K562 (cell line): ENCODE measurements around the gene C2orf81. TPM values are rescaled to one million over a fixed set of nuclear protein-coding genes. Genes with fewer than 3 reads are reported as not detected.
"Not testable (repeated sequence)": the region's sequence is repeated elsewhere in the genome, so short reads cannot be mapped to it uniquely, and the experiment has no call there.

Experiments
- ATAC-seq: fragments of 200-7000 bp; cut with Tn5 transposase; 3 replicates; pipeline ENCODE4 v1.9.1; 2020; ENCODE audit warnings: moderate library complexity
- BruUV-seq: library from RNA; stranded (reverse); fragments of 400-500 nt; replicated peaks from 2 replicates; lab custom pipeline; 2021; lab: Mats Ljungman, UMichigan
- CTCF ChIA-PET: fragments of 300-600 bp; formaldehyde crosslinking; extraction: SDS; loops from one replicate; lab custom pipeline; 2021; ENCODE audit warnings: low intra/inter-chr PET ratio; lab: Yijun Ruan, JAX
- POLR2A ChIA-PET: fragments of 300-600, 350-650 bp; sonication (Branson Sonifier 250); formaldehyde crosslinking; extraction: SDS; loops from one replicate; lab custom pipeline; 2021; ENCODE audit warnings: antibody characterized with exemption, inconsistent platforms; lab: Yijun Ruan, JAX
- DNase-seq, 4 experiments: peaks; one replicate each; pipeline versions ENCODE4 v3.0.0 to v3.0.0-alpha.2; 2011 to 2018; ENCODE audit warnings: low spot score in 3 of 4, mixed read lengths in 3 of 4; ENCODE audit errors: extremely low read depth in 1 of 4
- FAIRE-seq: peaks from 2 replicates; lab custom pipeline; 2011; peaks lifted over from hg19 to GRCh38; lab: Jason Lieb, UNC
- H2AFZ ChIP-seq: 2 replicates; pipeline ENCODE4 v1.6.0; 2011; ENCODE audit warnings: low read depth, low read length, control low read depth, inconsistent platforms
- H3K27ac ChIP-seq: fragments of 200-600 bp; 3 replicates; pipeline ENCODE4 v1.8.0; 2011; ENCODE audit warnings: low read depth, mild to moderate bottlenecking, control low read depth, inconsistent platforms, low read length, moderate library complexity, mixed read lengths; ENCODE audit errors: extremely low read depth
- H3K27me3 ChIP-seq, 2 experiments: fragments of 300-600 bp in 1 of 2; 2 replicates in 1 of 2; 3 replicates in 1 of 2; pipeline versions ENCODE4 v1.6.0 to v1.8.0; 2011; ENCODE audit warnings: inconsistent platforms in 2 of 2, low read length in 2 of 2, mild to moderate bottlenecking in 1 of 2, mixed read lengths in 1 of 2, moderate library complexity in 1 of 2; ENCODE audit not compliant: control insufficient read depth in 2 of 2, insufficient read depth in 2 of 2
- H3K36me3 ChIP-seq: fragments of 300-600 bp; 3 replicates; pipeline ENCODE4 v1.8.0; 2011; ENCODE audit warnings: mild to moderate bottlenecking, low read length, inconsistent platforms; ENCODE audit not compliant: control insufficient read depth, insufficient read depth
- H3K4me1 ChIP-seq, 2 experiments: fragments of 200-600 bp in 1 of 2; replicated peaks in 1 of 2; 2 replicates in 1 of 2; 3 replicates in 1 of 2; pipeline versions ENCODE4 v1.5.1 to v1.8.0; 2011; ENCODE audit warnings: inconsistent platforms in 2 of 2, low read length in 2 of 2, mild to moderate bottlenecking in 1 of 2, mixed read lengths in 1 of 2, moderate library complexity in 1 of 2; ENCODE audit not compliant: control insufficient read depth in 2 of 2, insufficient read depth in 2 of 2
- H3K4me2 ChIP-seq: 2 replicates; pipeline ENCODE4 v1.6.1; 2011; ENCODE audit warnings: low read length, control low read depth, inconsistent platforms, mixed read lengths; ENCODE audit not compliant: insufficient read depth
- H3K4me3 ChIP-seq: fragments of 200-600 bp; sonication (generic), shearing (Covaris generic); 2 replicates; pipeline ENCODE4 v1.5.1; 2016; ENCODE audit warnings: control low read depth, inconsistent platforms
- H3K79me2 ChIP-seq: fragments of 200-600 bp; 3 replicates; pipeline ENCODE4 v1.8.0; 2011; ENCODE audit warnings: low read length, inconsistent platforms; ENCODE audit not compliant: control insufficient read depth, insufficient read depth
- H3K9ac ChIP-seq, 2 experiments: 2 replicates each; pipeline versions ENCODE4 v1.6.0 to v1.6.1; 2011; ENCODE audit warnings: low read depth in 2 of 2, low read length in 2 of 2, control low read depth in 1 of 2, inconsistent platforms in 1 of 2, mild to moderate bottlenecking in 1 of 2, mixed read lengths in 1 of 2; ENCODE audit not compliant: insufficient read depth in 1 of 2
- H3K9me1 ChIP-seq: one replicate; pipeline ENCODE4 v1.6.0; 2011; ENCODE audit warnings: inconsistent platforms, mild to moderate bottlenecking, low read length, moderate library complexity; ENCODE audit not compliant: control insufficient read depth, insufficient read depth
- H3K9me3 ChIP-seq: replicated peaks from 2 replicates; pipeline ENCODE4 v1.5.1; 2011; ENCODE audit warnings: low read depth, low read length, inconsistent platforms; ENCODE audit not compliant: control insufficient read depth, insufficient read depth
- H4K20me1 ChIP-seq: replicated peaks from 2 replicates; pipeline ENCODE4 v1.6.1; 2011; ENCODE audit warnings: low read length, inconsistent platforms, mixed read lengths; ENCODE audit not compliant: control insufficient read depth, insufficient read depth
- MTA3 ChIP-seq: fragments of 450-650 bp; formaldehyde crosslinking; IDR thresholded peaks from 2 replicates; pipeline ENCODE4 v1.6.1; 2017; ENCODE audit warnings: mild to moderate bottlenecking, borderline replicate concordance
- POLR2A ChIP-seq: fragments of 450-650 bp; conservative IDR thresholded peaks from 2 replicates; pipeline ENCODE4 v1.6.1; 2016
- POLR2G ChIP-seq: fragments of 200-400 bp; formaldehyde crosslinking; IDR thresholded peaks from 2 replicates; pipeline ENCODE4 v1.6.1; 2017; ENCODE audit warnings: low read depth, mild to moderate bottlenecking, antibody characterized with exemption, low read length, moderate library complexity
- RBM25 ChIP-seq: fragments of 200-400 bp; formaldehyde crosslinking; IDR thresholded peaks from 2 replicates; pipeline ENCODE4 v1.6.1; 2018; ENCODE audit warnings: low read length, low read depth, moderate library complexity; ENCODE audit not compliant: severe bottlenecking
- ZFX ChIP-seq: sonication (generic); formaldehyde crosslinking; IDR thresholded peaks from 2 replicates; pipeline ENCODE4 v1.8.0; 2022; ENCODE audit warnings: mild to moderate bottlenecking, missing genetic modification reagents, moderate library complexity
- WGBS: fragments of 100-300 bp; shearing (Covaris generic); methylation state at CpG from one replicate; pipeline ENCODE4 v1.1.6; 2016; ENCODE audit warnings: low coverage, mixed read lengths; ENCODE audit not compliant: insufficient coverage; ENCODE audit errors: missing lambda C conversion rate; 5-methylcytosine and 5-hydroxymethylcytosine counted together
- in situ Hi-C: fragments of 300-500 bp; cut with MboI; formaldehyde crosslinking; loops from 4 replicates; pipeline ENCODE4 v1.15.0; 2018; ENCODE audit warnings: inconsistent platforms, mixed read lengths
- intact Hi-C: fragments of 100-400 bp; cut with micrococcal nuclease; formaldehyde crosslinking; loops from 2 replicates; pipeline ENCODE4 v1.14.2; 2022
- polyA plus RNA-seq, 8 experiments: library from polyadenylated mRNA; depleted of rRNA in 4 of 8; stranded (reverse) in 5 of 8; unstranded in 3 of 8; fragments of >200 nt; fragmentation: Nextera tagmentation in 2 of 8; fragmentation: Illumina TruSeq in 1 of 8; extraction: Ambion mirVana in 2 of 8; extraction: Trizol in 1 of 8; gene quantifications; 2 replicates each; pipeline versions ENCODE4 v1.2.1 to v1.2.3, GENCODE V29; 2011 to 2014; ENCODE audit warnings: inconsistent platforms in 1 of 8, missing spikeins in 1 of 8
- total RNA-seq, 7 experiments: library from RNA; depleted of rRNA in 6 of 7; stranded (reverse); fragments of >200 nt in 6 of 7; fragmentation: Illumina TruSeq in 2 of 7; extraction: Trizol in 2 of 7; gene quantifications; 2 replicates each; pipeline versions ENCODE4 v1.2.1 to v1.2.3, GENCODE V29; 2011 to 2021; ENCODE audit warnings: low replicate concordance in 1 of 7
- TF ChIP-seq, protein P1 (sequence below), 2 experiments: fragments of 450-650 bp; conservative IDR thresholded peaks; 2 replicates each; pipeline ENCODE4 v1.6.1; 2017; ENCODE audit warnings: mild to moderate bottlenecking in 2 of 2, moderate library complexity in 2 of 2

C2orf81 gene
- total and polyA plus RNA-seq, 9 of the 15 experiments (the other 6 are each of a cell fraction or from before 2014, with no cell fraction given), result 0.06 TPM; not detected in 8

- TF ChIP-seq ZFX (peak; percentile 30; the same call in 1 of the 2 replicates), MTA3 (0 out of 2 replicates have a peak, but pooled peaks have one; percentile 12), RBM25 (peak; percentile 78)
- TF ChIP-seq, protein P1, sequence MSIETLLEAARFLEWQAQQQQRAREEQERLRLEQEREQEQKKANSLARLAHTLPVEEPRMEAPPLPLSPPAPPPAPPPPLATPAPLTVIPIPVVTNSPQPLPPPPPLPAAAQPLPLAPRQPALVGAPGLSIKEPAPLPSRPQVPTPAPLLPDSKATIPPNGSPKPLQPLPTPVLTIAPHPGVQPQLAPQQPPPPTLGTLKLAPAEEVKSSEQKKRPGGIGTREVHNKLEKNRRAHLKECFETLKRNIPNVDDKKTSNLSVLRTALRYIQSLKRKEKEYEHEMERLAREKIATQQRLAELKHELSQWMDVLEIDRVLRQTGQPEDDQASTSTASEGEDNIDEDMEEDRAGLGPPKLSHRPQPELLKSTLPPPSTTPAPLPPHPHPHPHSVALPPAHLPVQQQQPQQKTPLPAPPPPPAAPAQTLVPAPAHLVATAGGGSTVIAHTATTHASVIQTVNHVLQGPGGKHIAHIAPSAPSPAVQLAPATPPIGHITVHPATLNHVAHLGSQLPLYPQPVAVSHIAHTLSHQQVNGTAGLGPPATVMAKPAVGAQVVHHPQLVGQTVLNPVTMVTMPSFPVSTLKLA (conservative IDR thresholded peaks at IDR 0.05), result peak; percentile 40 to 55; a peak in 2 of 4 replicates
Observed at GRCh38 chr2:74421221-74421870, at the start of gene C2orf81, which contains the start of gene WDR54 (continued).

DNA sequence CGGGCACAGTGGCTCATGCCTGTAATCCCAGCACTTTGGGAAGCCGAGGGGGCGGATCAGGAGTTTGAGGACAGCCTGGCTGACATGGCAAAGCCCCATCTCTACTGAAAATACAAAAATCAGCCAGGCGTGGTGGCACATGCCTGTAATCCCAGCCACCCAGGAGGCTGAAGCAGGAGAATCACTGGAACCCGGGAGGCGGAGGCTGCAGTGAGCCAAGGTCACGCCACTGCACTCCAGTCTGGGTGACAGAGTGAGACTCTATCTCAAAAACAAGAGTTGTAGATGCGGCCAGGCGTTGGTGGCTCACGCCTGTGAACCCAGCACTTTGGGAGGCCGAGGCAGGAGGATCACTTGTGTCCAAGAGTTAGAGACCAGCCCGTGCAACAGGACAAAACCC lies 49.3 kb upstream of the C2orf81 start:
- H3K4me2 ChIP-seq, ATAC-seq: not testable (repeated sequence)

More for the DNA sequence above, 49.3 kb upstream of the C2orf81 start:
- H3K4me3 ChIP-seq, H3K9me1 ChIP-seq, in situ Hi-C loops, H2AFZ ChIP-seq, FAIRE-seq, H3K27me3 ChIP-seq, BruUV-seq, H4K20me1 ChIP-seq, H3K9ac ChIP-seq, H3K9me3 ChIP-seq, CTCF ChIA-PET, DNase-seq, H3K27ac ChIP-seq: not testable (repeated sequence)
- POLR2A ChIA-PET, result interaction anchor here (0.6 to 4.0 kb wide), 5 partner anchors 9 to 46 kb away, joined by 3 to 28 read pairs (median 3); partner anchors contain the start of genes CCDC142 and TTC31
- Histone ChIP-seq H3K4me1 (peaks cover 14 to 20% of the 10 kb centered on the region in 2 experiments; a peak in 3 of 5 replicates), H3K36me3 (peaks cover 16% of the 10 kb centered on the region; the same call in 2 of the 3 replicates), H3K79me2 (peaks cover 13% of the 10 kb centered on the region; the same call in 2 of the 3 replicates)
- TF ChIP-seq POLR2G (0 out of 2 replicates have a peak, but pooled peaks have one; percentile 27), POLR2A (0 out of 2 replicates have a peak, but pooled peaks have one; percentile 27)
- 94% methylated on average over 9 of the region's 12 CpGs for WGBS
- intact Hi-C loops, result loop anchor here (5.0 kb wide), 1 partner anchor 73 kb away; no protein-coding TSS in a partner anchor
